HG02623 (cell line): ENCODE results near the gene DHRSX.
"Not testable (repeated sequence)": the region's sequence is repeated elsewhere in the genome, so short reads cannot be mapped to it uniquely, and the experiment has no call there.

Source experiments
- ATAC-seq: cut with Tn5 transposase; IDR thresholded peaks from one replicate; pipeline ENCODE4 v1.9.1; 2021; ENCODE audit warnings: moderate library complexity; ENCODE audit not compliant: unreplicated experiment

DHRSX gene

DNA sequence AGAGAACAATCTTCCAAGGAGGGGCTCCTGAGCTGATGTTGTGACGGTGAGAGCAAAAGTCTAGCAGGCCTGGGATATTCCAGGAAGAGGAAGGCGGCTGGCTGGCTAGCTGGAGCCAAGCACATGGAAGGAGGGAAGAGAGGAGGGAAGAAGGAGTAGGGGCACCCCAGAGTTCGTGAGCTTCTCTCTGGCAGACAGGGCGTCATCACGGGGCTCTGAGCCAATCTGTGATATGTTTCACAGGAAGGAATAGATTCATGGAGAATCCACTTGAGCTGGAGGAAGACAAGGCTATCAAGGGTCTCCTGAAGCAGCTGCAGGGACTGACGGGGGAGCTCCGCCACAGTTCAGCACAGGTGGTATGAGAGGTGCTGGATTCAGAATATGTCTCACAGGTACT, 73.6 kb downstream of the DHRSX start:
- no peak for ATAC-seq

- ATAC-seq: no peak
These were observed 74.4 kb downstream of the DHRSX start for GRCh38 chrX:2426289-2426882.

DNA sequence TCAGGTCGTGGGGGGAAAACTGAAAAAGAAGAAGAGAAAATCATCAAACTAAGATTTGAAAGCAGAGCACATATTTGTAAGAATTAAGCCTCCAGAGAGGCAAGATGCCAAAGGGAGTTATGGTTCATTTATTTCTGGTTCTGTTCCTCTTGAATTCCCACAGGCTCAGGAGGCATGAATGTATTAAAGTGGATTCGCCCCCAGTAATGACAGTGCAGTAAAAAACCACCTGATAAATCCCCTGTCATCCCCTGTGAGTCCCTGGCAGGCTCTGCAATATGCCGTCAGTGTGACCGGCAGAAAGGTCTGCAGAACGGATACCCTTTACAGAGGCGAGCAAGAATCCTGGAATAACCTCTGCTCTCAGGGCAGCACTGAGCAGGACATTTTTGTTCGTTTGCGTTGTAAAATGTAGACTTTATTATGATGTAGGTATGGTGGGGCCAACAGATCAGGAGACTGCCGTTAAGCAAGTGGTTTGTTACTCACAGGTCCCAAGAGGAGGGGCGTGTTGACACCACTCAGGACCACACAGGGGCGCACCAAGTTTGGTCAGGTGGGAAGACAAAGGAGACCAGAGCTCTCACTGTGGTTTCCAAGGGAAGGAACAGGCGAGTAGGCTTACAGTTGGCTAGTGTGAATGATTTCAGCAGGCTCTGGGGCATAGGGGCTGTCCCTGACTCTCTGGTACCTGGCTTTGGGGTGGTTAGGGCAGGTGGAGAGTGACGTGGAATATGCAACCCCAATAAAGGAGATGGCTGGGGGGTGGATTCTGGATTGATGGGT, 75.3 kb downstream of the DHRSX start:
- ATAC-seq: no peak

- no peak for ATAC-seq
These were observed 76.5 kb downstream of the DHRSX start for GRCh38 chrX:2424317-2424716.

- ATAC-seq: no peak
These were observed 76.9 kb downstream of the DHRSX start for GRCh38 chrX:2423899-2424298.

DNA sequence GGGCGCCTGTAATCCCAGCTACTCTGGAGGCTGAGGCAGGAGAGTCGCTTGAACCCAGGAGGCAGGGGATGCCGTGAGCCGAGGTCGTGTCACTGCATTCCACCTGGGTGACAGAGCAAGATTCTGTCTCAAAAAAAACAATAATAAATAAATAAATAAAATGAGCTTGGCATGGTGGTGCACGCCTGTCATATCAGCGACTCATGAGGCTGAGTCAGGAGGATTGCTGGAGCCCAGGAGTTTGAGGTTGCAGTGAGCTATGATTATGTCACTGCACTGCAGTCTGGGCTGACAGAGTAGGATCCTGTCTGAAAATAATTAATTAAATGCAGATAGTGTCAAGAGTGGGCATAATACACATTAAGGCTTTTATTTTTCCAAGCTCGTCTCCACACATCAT, 77.5 kb downstream of the DHRSX start:
- ATAC-seq: no peak

DNA sequence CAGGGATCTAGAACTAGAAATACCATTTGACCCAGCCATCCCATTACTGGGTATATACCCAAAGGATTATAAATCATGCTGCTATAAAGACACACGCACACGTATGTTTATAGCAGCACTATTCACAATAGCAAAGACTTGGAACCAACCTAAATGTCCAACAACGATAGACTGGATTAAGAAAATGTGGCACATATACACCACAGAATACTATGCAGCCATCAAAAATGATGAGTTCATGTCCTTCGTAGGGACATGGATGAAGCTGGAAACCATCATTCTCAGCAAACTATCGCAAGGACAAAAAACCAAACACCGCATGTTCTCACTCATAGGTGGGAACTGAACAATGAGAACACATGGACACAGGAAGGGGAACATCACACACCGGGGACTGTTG, 81.4 kb downstream of the DHRSX start:
- ATAC-seq: not testable (repeated sequence)

DNA sequence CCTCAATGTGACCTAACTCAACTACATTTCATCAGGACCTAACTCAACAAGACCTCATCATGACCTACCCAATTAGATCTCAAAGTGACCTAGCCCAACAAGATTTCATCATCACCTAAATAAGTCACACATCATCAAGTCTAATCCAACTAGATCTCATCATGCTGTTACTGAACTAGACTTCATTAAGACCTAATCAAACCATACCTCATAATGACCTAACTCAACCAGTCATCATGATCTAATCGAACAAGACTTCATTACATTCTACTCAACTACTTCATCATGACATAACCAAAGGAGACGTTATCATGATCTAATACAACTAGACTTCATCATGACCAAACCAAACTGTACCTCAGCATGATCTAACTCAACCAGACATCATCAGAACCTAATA, 82.8 kb downstream of the DHRSX start:
- ATAC-seq: no peak

DNA sequence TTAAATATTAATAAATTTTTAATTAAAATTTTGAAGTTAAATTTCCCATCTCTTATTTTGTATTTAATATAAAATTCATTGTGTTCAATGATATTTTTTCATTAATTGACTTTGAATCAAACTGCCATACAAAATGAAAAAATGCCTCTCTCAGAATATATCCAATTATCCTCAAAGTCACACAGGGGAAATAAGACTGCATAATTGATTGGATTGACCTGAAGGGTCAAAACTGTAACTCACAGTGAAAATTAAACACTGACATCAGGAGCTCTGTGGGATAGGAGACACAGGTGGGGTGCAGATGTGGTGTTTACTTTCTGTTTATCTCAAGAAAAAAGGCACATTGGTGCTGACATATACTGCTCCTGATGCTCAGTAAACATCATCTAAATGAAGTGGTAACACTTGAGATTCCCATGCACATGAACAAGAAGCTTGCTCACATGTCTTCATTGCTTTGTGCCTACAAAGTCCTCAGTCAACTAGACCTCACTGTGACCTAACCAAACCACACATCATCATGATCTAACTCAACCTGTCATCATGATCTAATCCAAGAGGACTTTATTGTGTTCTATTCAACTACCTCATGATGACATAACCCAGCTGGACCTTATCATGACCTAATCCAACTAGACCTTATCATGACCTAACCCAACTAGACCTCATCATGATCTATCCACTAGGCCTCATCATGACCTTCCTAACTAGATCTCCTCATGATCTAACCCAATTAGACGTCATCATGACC, 83.7 kb downstream of the DHRSX start:
- no peak for ATAC-seq

GRCh38 chrX:2414384-2414783, 86.4 kb downstream of the DHRSX start:
- ATAC-seq: no peak

DNA sequence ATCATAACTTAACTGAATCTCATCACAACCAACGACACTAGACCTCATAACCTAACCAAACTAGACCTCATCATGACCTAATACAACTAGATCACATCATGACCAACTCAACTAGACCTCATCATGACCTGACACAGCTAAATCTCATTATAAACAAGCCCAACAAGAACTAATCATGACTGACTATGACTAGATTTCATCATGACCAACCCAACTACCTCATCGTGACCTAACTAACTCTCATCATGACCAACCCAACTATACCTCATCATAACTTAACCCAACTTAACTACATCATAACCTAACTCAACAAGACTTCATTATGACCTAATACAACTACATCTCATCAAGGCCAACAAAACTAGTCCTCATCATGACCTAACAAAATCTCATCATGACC, 86.8 kb downstream of the DHRSX start:
- ATAC-seq: no peak

GRCh38 chrX:2412131-2412530, 88.6 kb downstream of the DHRSX start:
- no peak for ATAC-seq

GRCh38 chrX:2410279-2411020, 90.3 kb downstream of the DHRSX start:
- no peak for ATAC-seq

DNA sequence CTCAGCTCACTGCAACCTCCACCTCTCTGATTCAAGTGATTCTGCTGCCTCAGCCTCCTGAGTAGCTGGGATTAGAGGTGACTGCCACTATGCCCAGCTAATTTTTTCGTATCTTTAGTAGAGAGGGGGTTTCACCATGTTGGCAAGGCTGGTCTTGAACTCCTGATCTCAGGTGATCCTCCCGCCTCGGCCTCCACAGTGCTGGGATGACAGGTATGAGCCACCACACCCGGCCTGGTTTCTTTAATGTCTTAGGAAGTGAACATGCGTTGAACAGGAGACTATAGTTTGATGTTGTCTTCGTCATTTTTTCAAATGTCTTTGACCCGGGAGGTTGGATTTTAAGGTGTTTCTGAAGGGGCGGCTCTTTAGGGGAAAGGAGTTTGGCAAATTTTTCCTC, 91.0 kb downstream of the DHRSX start:
- ATAC-seq: no peak

DNA sequence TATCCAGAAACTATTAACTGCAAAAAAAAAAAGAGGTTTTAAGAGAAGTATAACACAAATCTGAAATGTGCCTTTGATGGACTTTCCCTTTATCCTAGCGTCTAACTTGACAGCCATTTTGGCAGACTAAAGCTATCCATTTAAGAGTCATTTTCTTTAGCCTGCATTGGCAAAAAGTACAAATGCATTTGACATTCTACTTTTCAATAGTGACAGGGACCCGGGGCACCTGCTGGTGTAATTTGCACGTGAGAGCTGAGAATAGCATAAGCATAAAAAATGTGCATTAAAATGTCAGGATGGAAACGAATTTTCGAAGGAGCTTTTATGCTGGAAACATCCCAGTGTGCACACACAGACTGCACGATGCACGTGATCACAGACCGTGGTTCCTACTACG, 91.9 kb downstream of the DHRSX start:
- no peak for ATAC-seq

DNA sequence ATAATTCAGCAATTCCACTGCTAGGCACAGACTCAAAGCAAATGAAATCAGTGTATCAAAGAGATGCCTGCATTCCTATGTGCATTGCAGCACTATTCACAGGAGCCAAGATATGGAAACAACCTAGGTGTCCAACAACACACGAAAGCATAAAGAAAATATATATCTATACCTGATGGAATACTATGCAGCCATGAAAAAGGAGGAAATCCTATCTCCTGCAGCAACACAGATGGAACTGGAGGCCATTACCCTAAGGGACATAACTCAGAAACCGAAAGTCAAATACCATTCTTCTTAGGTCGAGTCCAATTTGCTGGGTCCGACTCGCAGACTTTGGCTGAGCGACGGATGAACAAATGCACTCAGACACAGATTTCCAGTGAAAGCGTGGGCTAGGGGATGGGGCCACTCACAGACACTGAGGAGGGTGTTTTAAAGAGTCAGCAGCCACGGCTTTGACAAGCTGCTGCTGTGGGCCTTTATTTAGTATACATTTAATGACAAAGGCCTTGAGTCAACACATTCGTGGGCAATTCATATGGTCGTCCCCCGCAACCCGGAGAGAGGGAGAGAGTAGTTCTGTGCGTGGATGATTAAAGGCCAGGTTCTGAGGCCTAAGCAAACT, 93.8 kb downstream of the DHRSX start:
- ATAC-seq: no peak

DNA sequence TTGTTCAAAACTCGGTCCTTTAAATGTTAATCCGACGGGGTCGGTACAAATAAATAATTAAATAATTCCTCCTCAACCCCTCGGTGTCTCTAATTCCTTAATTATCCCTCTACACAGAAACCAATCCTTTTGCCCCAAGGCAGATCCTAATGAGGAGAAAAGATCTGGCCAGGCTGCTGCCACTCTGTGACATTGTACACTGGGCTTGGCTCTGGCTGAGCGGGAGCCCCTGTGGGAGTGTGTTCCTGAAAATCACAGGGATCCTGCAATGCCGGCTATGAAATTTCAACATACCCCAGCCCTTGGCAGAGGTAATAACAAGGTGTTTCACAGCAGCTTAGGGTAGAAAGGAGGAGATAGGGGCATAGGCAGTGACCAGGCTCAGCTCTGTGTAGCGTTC, 96.0 kb downstream of the DHRSX start:
- no peak for ATAC-seq

DNA sequence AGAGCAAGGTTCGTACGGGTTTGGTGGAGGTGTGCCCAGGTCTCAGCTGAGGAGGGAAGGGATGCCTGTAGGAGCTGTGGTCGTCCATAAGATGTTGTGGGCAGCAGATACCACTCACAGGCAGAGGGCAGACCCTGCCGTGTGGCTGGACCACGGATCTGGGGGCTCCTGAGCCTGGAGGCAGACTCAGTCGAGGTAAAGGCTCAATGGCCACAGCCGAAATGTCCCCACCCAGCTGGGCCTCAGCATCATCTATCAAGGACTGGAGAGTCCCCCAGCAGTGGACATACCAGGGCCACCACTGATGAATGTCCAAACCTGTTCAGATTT, 98.5 kb downstream of the DHRSX start:
- ATAC-seq: no peak

DNA sequence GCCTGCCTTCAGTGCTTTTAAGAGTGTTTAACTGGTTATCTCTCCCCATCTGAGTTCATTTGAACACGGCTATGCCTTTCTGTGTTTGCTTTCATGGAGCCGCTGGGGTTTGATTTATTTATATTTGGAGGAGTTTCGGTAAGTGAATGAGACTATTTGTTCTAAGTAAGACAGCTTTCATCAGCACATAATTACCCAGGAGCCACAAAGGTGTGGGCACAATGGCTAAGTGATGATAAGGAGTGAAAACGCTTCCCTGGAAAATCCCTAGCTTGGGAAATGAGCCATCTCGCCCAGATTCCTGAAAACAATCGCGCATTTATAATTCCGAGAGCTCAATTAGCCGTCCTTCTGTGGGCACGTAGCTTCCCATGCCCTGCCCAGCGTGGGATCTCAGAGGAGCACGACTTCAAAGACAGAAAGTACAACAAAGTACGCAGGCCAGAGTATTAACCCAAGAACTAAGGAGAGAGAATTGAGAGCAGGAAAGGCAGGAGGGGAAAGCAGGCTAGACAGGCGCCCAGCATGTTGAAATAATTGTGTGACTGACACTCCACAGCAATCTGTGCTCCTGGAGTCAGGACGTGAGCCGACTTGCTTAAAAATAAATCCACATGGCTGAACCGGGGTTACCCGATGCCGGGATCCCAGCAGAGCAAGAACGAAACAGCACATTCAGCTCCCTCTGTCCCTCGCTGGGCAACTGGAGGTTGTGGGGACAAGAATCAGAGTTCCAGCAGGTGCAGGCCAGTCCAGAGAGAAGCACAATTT, 99.0 kb downstream of the DHRSX start:
- no peak for ATAC-seq

DNA sequence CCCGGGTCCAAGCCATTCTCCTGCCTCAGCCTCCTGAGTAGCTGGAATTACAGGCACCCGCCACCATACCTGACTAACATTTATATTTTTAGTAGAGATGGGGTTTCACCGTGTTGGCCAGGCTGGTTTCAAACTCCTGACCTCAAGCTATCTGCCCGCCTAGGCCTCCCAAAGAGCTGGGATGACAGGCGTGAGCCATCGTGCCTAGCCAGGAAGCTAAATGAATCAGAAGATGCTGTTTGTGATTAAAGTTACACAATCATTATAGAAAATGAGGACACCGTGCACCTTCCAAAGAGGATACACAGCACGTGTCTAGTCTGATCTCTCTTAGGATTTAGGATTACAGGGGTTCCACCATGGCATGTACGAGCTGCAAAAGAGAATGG, 99.6 kb downstream of the DHRSX start:
- no peak for ATAC-seq
